Naive thymus-derived CD4-positive, alpha-beta T cell (primary cell): Measurements from ENCODE around the gene NELL2. TPM values are rescaled to one million over a fixed set of nuclear protein-coding genes. Genes with fewer than 3 reads are reported as not detected.
A peak's percentile ranks its signal among the peaks of the same experiment; 100 is the strongest.

Experiments used
- ATAC-seq: fragments of 150-1000 bp; cut with Tn5 transposase; 2 replicates; pipeline ENCODE4 v1.10.0; 2021; ENCODE audit warnings: mild to moderate bottlenecking, moderate library complexity
- CTCF ChIA-PET: fragments of 350-600 bp; sonication (Branson Sonifier 250); formaldehyde crosslinking; loops from one replicate; lab custom pipeline; 2021; ENCODE audit warnings: antibody characterized with exemption; lab: Charles Lee
- POLR2A ChIA-PET: fragments of 350-600 bp; sonication (Branson Sonifier 250); formaldehyde crosslinking; loops from one replicate; lab custom pipeline; 2021; ENCODE audit warnings: antibody characterized with exemption, inconsistent platforms; lab: Charles Lee
- DNase-seq, 9 donors: peaks; one replicate each; pipeline versions ENCODE4 v3.0.0 to v3.0.0-alpha.2; 2020 to 2022; ENCODE audit warnings: mixed read lengths in 1 of 9
- H3K27ac ChIP-seq: one replicate; pipeline ENCODE4 v1.7.0; 2013; ENCODE audit warnings: mild to moderate bottlenecking, low read depth, low read length, moderate library complexity
- H3K27me3 ChIP-seq, 2 donors: one replicate each; pipeline ENCODE4 v1.7.0; 2013; ENCODE audit warnings: low read length in 2 of 2, mild to moderate bottlenecking in 2 of 2, moderate library complexity in 2 of 2; ENCODE audit not compliant: control insufficient read depth in 2 of 2, insufficient read depth in 2 of 2
- H3K36me3 ChIP-seq, 3 experiments: 1 replicate in 2 of 3; 2 replicates in 1 of 3; pipeline ENCODE4 v1.7.0; 2013; ENCODE audit warnings: low read length in 3 of 3, mild to moderate bottlenecking in 3 of 3, moderate library complexity in 1 of 3; ENCODE audit not compliant: insufficient read depth in 3 of 3, control insufficient read depth in 2 of 3
- H3K4me1 ChIP-seq, 2 donors: one replicate each; pipeline ENCODE4 v1.7.0; 2013; ENCODE audit warnings: low read length in 2 of 2, mild to moderate bottlenecking in 2 of 2, moderate library complexity in 1 of 2; ENCODE audit not compliant: control insufficient read depth in 2 of 2, insufficient read depth in 2 of 2
- H3K4me3 ChIP-seq: 2 replicates; pipeline ENCODE4 v1.7.0; 2013; ENCODE audit warnings: mild to moderate bottlenecking, low read length
- H3K9me3 ChIP-seq, 3 experiments: 1 replicate in 2 of 3; 2 replicates in 1 of 3; pipeline ENCODE4 v1.7.0; 2013; ENCODE audit warnings: low read length in 3 of 3; ENCODE audit not compliant: control insufficient read depth in 2 of 3
- H3K27ac Mint-ChIP-seq, 9 donors: one replicate each; pipeline ENCODE4 v1.8.0; 2020 to 2022; ENCODE audit warnings: mixed read lengths in 9 of 9, mild to moderate bottlenecking in 8 of 9, moderate library complexity in 5 of 9, inconsistent platforms in 2 of 9
- H3K27me3 Mint-ChIP-seq, 5 donors: one replicate each; pipeline ENCODE4 v1.8.0; 2021 to 2022; ENCODE audit warnings: mixed read lengths in 5 of 5, mild to moderate bottlenecking in 1 of 5
- H3K36me3 Mint-ChIP-seq, 5 donors: one replicate each; pipeline ENCODE4 v1.8.0; 2020 to 2022; ENCODE audit warnings: mixed read lengths in 5 of 5, mild to moderate bottlenecking in 3 of 5, inconsistent platforms in 1 of 5
- H3K4me1 Mint-ChIP-seq, 7 donors: one replicate each; pipeline ENCODE4 v1.8.0; 2020 to 2022; ENCODE audit warnings: mixed read lengths in 7 of 7, mild to moderate bottlenecking in 3 of 7, inconsistent platforms in 1 of 7
- H3K4me3 Mint-ChIP-seq, 10 donors: one replicate each; pipeline ENCODE4 v1.8.0; 2020 to 2022; ENCODE audit warnings: mild to moderate bottlenecking in 10 of 10, mixed read lengths in 10 of 10, moderate library complexity in 6 of 10, inconsistent platforms in 2 of 10
- H3K9me3 Mint-ChIP-seq, 11 donors: one replicate each; pipeline ENCODE4 v1.8.0; 2020 to 2022; ENCODE audit warnings: mixed read lengths in 11 of 11, mild to moderate bottlenecking in 4 of 11, inconsistent platforms in 1 of 11, moderate library complexity in 1 of 11
- intact Hi-C, 2 donors: fragments of 100-400 bp; cut with micrococcal nuclease; formaldehyde crosslinking; loops; one replicate each; pipeline ENCODE4 v1.15.1; 2023
- polyA plus RNA-seq, 2 donors: library from polyadenylated mRNA; unstranded; fragments of 300-500 nt; fragmentation: Illumina TruSeq; gene quantifications; one replicate each; pipeline ENCODE4 v1.2.3, GENCODE V29; 2021
- total RNA-seq, 6 experiments: library from RNA in 5 of 6; stranded (reverse) in 5 of 6; gene quantifications; 1 replicate in 5 of 6; 2 replicates in 1 of 6; pipeline ENCODE4 v1.2.3 and lab custom pipeline; 2021 to 2026

NELL2 gene
- total and polyA plus RNA-seq, 7 experiments from 2014 or later, result 60.9 to 414 (median 228) TPM

- CTCF ChIA-PET, result no interaction called here
- intact Hi-C loops, result no loop called here
- DNase-seq, result no peak
- peaks cover 0 to 8% (median 0%) of the 10 kb centered on the region in 7 donors for H3K4me1 Mint-ChIP-seq
- H3K36me3 Mint-ChIP-seq, result peaks cover 7 to 65% (median 27%) of the 10 kb centered on the region in 5 donors
- H3K9me3 Mint-ChIP-seq, result peaks cover 0 to 5% (median 0%) of the 10 kb centered on the region in 11 donors
- POLR2A ChIA-PET, result interaction anchor here (0.5 kb wide), 1 partner anchor 338 kb away, joined by 3 read pairs; no protein-coding TSS in a partner anchor
- Histone ChIP-seq H3K36me3 (peaks cover 0 to 8% (median 0%) of the 10 kb centered on the region in 3 experiments), H3K27me3 (no peaks in the 10 kb centered on the region), H3K27ac (no peak overlapping the region), H3K4me1 (no peaks in the 10 kb centered on the region), H3K9me3 (no peaks in the 10 kb centered on the region), H3K4me3 (no peak overlapping the region)
- H3K27me3 Mint-ChIP-seq, result no peaks in the 10 kb centered on the region
- ATAC-seq, result no peak
- no peak overlapping the region for H3K4me3 Mint-ChIP-seq
- no peak overlapping the region for H3K27ac Mint-ChIP-seq
Measured at GRCh38 chr12:44640427-44641190, 235.5 kb downstream of the NELL2 start.

DNA sequence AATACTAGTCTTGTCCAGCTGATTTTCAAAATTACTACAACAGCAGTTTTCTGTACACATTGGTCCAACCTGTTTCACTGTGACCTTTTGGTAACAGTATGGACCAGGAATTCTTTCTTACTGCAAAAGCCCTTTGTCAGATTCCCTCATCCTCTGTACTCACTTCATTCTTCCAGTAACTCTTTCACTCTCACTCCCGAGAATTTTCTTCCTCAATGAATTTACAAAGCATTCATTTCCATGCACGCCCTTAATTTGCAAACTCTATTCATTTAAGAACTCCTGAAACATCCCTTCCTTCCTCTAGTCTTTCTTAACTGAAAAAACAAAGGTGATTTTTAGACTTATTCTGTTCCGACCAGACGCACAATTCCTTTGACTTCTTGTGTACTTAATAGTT is 238.2 kb downstream of the NELL2 start:
- Mint-ChIP-seq H3K4me3 (no peak overlapping the region), H3K4me1 (peaks cover 0 to 7% (median 0%) of the 10 kb centered on the region in 7 donors), H3K36me3 (peaks cover 7 to 56% (median 27%) of the 10 kb centered on the region in 5 donors), H3K27ac (no peak overlapping the region), H3K27me3 (no peaks in the 10 kb centered on the region), H3K9me3 (peaks cover 0 to 5% (median 0%) of the 10 kb centered on the region in 11 donors)
- Histone ChIP-seq H3K27me3 (no peaks in the 10 kb centered on the region), H3K27ac (no peak overlapping the region), H3K4me1 (no peaks in the 10 kb centered on the region), H3K36me3 (peaks cover 0 to 8% (median 0%) of the 10 kb centered on the region in 3 experiments), H3K9me3 (no peaks in the 10 kb centered on the region), H3K4me3 (no peak overlapping the region)
- CTCF ChIA-PET, result no interaction called here
- DNase-seq, result no peak
- ATAC-seq, result no peak
- POLR2A ChIA-PET, result no interaction called here
- intact Hi-C loops, result no loop called here

- POLR2A ChIA-PET, result no interaction called here
- ATAC-seq, result no peak
- CTCF ChIA-PET, result no interaction called here
- H3K9me3 ChIP-seq, result no peaks in the 10 kb centered on the region
- peaks cover 0 to 10% (median 0%) of the 10 kb centered on the region in 7 donors for H3K4me1 Mint-ChIP-seq
- H3K4me1 ChIP-seq, result no peaks in the 10 kb centered on the region
- H3K9me3 Mint-ChIP-seq, result peaks cover 0 to 3% (median 0%) of the 10 kb centered on the region in 11 donors
- no peaks in the 10 kb centered on the region for H3K36me3 ChIP-seq
- H3K4me3 Mint-ChIP-seq, result no peak overlapping the region
- peak overlapping the region in 1 of 9 donors; percentile 28 for H3K27ac Mint-ChIP-seq
- intact Hi-C loops, result no loop called here
- no peak for DNase-seq
- H3K27ac ChIP-seq, result no peak overlapping the region
- H3K36me3 Mint-ChIP-seq, result peaks cover 0 to 48% (median 13%) of the 10 kb centered on the region in 5 donors
- H3K27me3 ChIP-seq, result no peaks in the 10 kb centered on the region
- H3K4me3 ChIP-seq, result no peak overlapping the region
- H3K27me3 Mint-ChIP-seq, result no peaks in the 10 kb centered on the region
Measured at GRCh38 chr12:44628180-44628579, 247.9 kb downstream of the NELL2 start.

DNA sequence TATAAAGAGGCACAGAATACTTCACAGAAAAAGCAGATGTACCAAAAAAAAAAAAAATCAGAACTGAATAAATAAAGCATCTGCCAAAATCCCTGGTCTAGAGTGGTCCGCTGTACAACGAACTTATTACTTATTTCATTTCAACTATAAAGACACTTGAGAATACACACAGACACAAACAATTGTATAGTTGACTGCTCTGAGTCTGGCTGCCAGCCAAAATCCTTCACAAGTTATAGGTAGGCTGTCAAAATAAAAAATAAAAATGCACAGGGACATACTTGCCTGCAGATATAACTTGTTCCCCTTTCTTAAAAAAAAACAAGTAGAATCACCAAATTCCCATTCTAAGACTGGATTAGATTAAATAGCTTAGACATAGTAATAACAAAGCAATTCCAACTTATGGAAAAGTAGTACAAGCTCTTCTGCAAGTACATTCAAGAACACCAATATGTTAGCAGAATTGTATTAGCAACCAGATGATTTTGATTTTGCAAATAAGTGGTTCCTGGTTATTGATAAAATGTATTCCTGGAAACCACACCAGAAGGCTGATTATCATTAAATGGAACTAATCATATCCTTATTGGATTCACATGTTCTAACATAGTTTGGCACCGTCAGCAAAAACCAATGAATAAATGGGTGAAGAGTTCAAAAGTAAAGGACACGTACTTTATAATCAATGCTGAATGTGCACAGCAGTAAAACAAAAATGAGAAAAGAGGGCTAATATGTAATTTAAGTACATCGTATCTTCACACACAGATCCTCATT is 248.5 kb downstream of the NELL2 start:
- intact Hi-C loops, result no loop called here
- H3K4me3 Mint-ChIP-seq, result no peak overlapping the region
- ATAC-seq, result no peak

GRCh38 chr12:44626883-44627282 is 249.2 kb downstream of the NELL2 start:
- no peak for DNase-seq
- Mint-ChIP-seq H3K4me3 (no peak overlapping the region), H3K36me3 (peaks cover 0 to 55% (median 7%) of the 10 kb centered on the region in 5 donors), H3K4me1 (peaks cover 0 to 7% (median 0%) of the 10 kb centered on the region in 7 donors), H3K9me3 (peaks cover 0 to 3% (median 0%) of the 10 kb centered on the region in 11 donors), H3K27ac (no peak overlapping the region), H3K27me3 (no peaks in the 10 kb centered on the region)
- ChIA-PET CTCF (no interaction called here), POLR2A (no interaction called here)
- no peak overlapping the region for H3K27ac ChIP-seq
- H3K36me3 ChIP-seq, result no peaks in the 10 kb centered on the region
- intact Hi-C loops, result no loop called here
- no peaks in the 10 kb centered on the region for H3K4me1 ChIP-seq
- no peak for ATAC-seq
- no peak overlapping the region for H3K4me3 ChIP-seq
- H3K9me3 ChIP-seq, result no peaks in the 10 kb centered on the region
- no peaks in the 10 kb centered on the region for H3K27me3 ChIP-seq

More for the DNA sequence above, 248.5 kb downstream of the NELL2 start:
- peaks cover 0 to 48% (median 10%) of the 10 kb centered on the region in 5 donors for H3K36me3 Mint-ChIP-seq
- ChIA-PET POLR2A (no interaction called here), CTCF (no interaction called here)
- Histone ChIP-seq H3K4me1 (no peaks in the 10 kb centered on the region), H3K9me3 (no peaks in the 10 kb centered on the region), H3K27me3 (no peaks in the 10 kb centered on the region), H3K27ac (no peak overlapping the region), H3K36me3 (no peaks in the 10 kb centered on the region), H3K4me3 (no peak overlapping the region)
- no peak for DNase-seq
- H3K27ac Mint-ChIP-seq, result peak overlapping the region in 1 of 9 donors; percentile 20
- no peaks in the 10 kb centered on the region for H3K27me3 Mint-ChIP-seq
- peaks cover 0 to 7% (median 0%) of the 10 kb centered on the region in 7 donors for H3K4me1 Mint-ChIP-seq
- peaks cover 0 to 3% (median 0%) of the 10 kb centered on the region in 11 donors for H3K9me3 Mint-ChIP-seq

- Mint-ChIP-seq H3K36me3 (peaks cover 0 to 15% (median 2%) of the 10 kb centered on the region in 5 donors), H3K4me3 (no peak overlapping the region), H3K27ac (no peak overlapping the region), H3K9me3 (no peaks in the 10 kb centered on the region), H3K4me1 (peaks cover 0 to 7% (median 4%) of the 10 kb centered on the region in 7 donors), H3K27me3 (no peaks in the 10 kb centered on the region)
- Histone ChIP-seq H3K27ac (no peak overlapping the region), H3K9me3 (no peaks in the 10 kb centered on the region), H3K27me3 (no peaks in the 10 kb centered on the region), H3K4me1 (no peaks in the 10 kb centered on the region), H3K4me3 (no peak overlapping the region), H3K36me3 (no peaks in the 10 kb centered on the region)
- ATAC-seq (no peak), DNase-seq (no peak)
- ChIA-PET POLR2A (no interaction called here), CTCF (interaction anchor here (0.7 to 1.2 kb wide), 2 partner anchors 10 to 48 kb away, joined by 3 to 4 read pairs; no protein-coding TSS in a partner anchor)
- intact Hi-C loops, result no loop called here
Measured at GRCh38 chr12:44618946-44619345, 257.2 kb downstream of the NELL2 start.
